Aorta (tissue), 5 donors: Measurements from ENCODE around the gene SCAMP2. TPM values are rescaled to one million over a fixed set of nuclear protein-coding genes. Genes with fewer than 3 reads are reported as not detected.

Source experiments
- ATAC-seq: fragments of 200-7000 bp; cut with Tn5 transposase; one replicate; pipeline ENCODE4 v1.9.1; 2022; ENCODE audit warnings: moderate library complexity; ENCODE audit not compliant: low FRiP score
- DNase-seq, 2 donors: peaks; one replicate each; pipeline ENCODE4 v3.0.0-alpha.2; 2020
- H3K27ac ChIP-seq, 2 donors: one replicate each; pipeline ENCODE4 v1.5.1; 2013; ENCODE audit warnings: low read length in 2 of 2, mild to moderate bottlenecking in 2 of 2, moderate library complexity in 2 of 2, control low read depth in 1 of 2, inconsistent platforms in 1 of 2, low read depth in 1 of 2
- H3K27me3 ChIP-seq, 2 donors: one replicate each; pipeline ENCODE4 v1.6.1; 2013; ENCODE audit warnings: control low read depth in 1 of 2, low read length in 1 of 2, mild to moderate bottlenecking in 1 of 2, moderate library complexity in 1 of 2; ENCODE audit not compliant: insufficient read depth in 2 of 2, control insufficient read depth in 1 of 2
- H3K36me3 ChIP-seq, 2 donors: one replicate each; pipeline ENCODE4 v1.6.1; 2013; ENCODE audit warnings: control low read depth in 1 of 2, low read length in 1 of 2, mild to moderate bottlenecking in 1 of 2; ENCODE audit not compliant: insufficient read depth in 2 of 2, control insufficient read depth in 1 of 2
- H3K4me1 ChIP-seq, 2 donors: one replicate each; pipeline ENCODE4 v1.6.1; 2013; ENCODE audit warnings: low read length in 2 of 2, control low read depth in 1 of 2, mild to moderate bottlenecking in 1 of 2, moderate library complexity in 1 of 2; ENCODE audit not compliant: insufficient read depth in 2 of 2, control insufficient read depth in 1 of 2
- H3K4me3 ChIP-seq, 2 donors: one replicate each; pipeline ENCODE4 v1.5.1; 2013; ENCODE audit warnings: low read length in 2 of 2, control low read depth in 1 of 2, mild to moderate bottlenecking in 1 of 2
- H3K9me3 ChIP-seq: one replicate; pipeline ENCODE4 v1.6.1; 2013; ENCODE audit warnings: mild to moderate bottlenecking, low read length; ENCODE audit not compliant: control insufficient read depth
- WGBS, 2 donors: extraction: QIAGEN DNeasy Blood & Tissue Kit; methylation state at CpG; one replicate each; pipeline ENCODE4 v1.1.7; 2013; 5-methylcytosine and 5-hydroxymethylcytosine counted together
- intact Hi-C, 2 donors: fragments of 100-400 bp; cut with DNase I; formaldehyde crosslinking; loops; one replicate each; pipeline versions ENCODE4 v1.14.2 to v1.15.0; 2022
- polyA plus RNA-seq, 2 donors: library from polyadenylated mRNA; stranded (reverse); fragments of 200-250 nt; gene quantifications; one replicate each; pipeline ENCODE4 v1.2.3, GENCODE V29; 2013
- total RNA-seq, 2 donors: library from RNA; stranded (reverse); fragmentation: NEBNext Ultra II Directional; extraction: Animal tissue kit (Norgen Biotek cat#: 25700); gene quantifications; one replicate each; pipeline ENCODE4 v1.2.1, GENCODE V29; 2021
- donor health status: healthy with polysubstance abuse.
- donor health status: Bipolar disorder and iron deficiency.
- donor health status: DM: no; HTN: no; CAD: no.
- donor health status: DM: no; HTN: no; CAD: no.
- donor health status: DM: yes; HTN: yes; CAD: no.

The SCAMP2 gene
- total and polyA plus RNA-seq, 4 donors: 21.8 to 65.0 (median 46.3) TPM

- no peak overlapping the region for H3K27ac ChIP-seq
- no peaks in the 10 kb centered on the region for H3K27me3 ChIP-seq
- peaks cover 0 to 12% of the 10 kb centered on the region in 2 donors for H3K36me3 ChIP-seq
- H3K4me3 ChIP-seq: no peak overlapping the region
- DNase-seq (no peak), ATAC-seq (no peak)
- intact Hi-C loops: no loop called here
- H3K9me3 ChIP-seq: no peaks in the 10 kb centered on the region
- H3K4me1 ChIP-seq: no peaks in the 10 kb centered on the region
- 90 to 94% methylated on average over 6 to 7 of the region's 7 CpGs for WGBS, 2 donors
Measured at GRCh38 chr15:74851960-74852359, 21.2 kb downstream of the SCAMP2 start.

GRCh38 chr15:74850393-74850792 is 22.8 kb downstream of the SCAMP2 start:
- WGBS, 2 donors: 96 to 97% methylated on average over 4 of the region's 4 CpGs
- H3K36me3 ChIP-seq: peaks cover 0 to 14% of the 10 kb centered on the region in 2 donors
- intact Hi-C loops: no loop called here

DNA sequence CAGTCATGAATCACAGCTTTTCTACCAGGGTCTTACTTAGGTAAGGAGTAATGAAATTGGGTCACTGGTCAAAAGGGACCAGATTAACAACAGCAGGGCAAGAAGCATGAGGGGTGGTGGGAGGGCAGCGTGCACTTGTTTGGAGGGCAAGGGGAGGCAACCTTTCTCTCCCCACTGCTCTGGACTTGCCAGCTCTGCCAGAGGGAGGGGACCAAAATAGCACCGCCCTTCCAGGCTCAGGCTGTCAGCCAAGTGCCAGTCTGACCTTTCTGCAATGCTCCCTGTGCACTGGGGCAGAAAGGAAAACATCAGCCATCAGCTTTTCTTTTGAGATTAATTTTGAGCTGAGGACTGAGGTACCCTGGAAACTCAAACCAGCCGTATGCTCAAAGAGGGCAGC is 25.7 kb downstream of the SCAMP2 start:
- H3K4me3 ChIP-seq: no peak overlapping the region
- ATAC-seq: no peak
- H3K27ac ChIP-seq: no peak overlapping the region
- H3K4me1 ChIP-seq: no peaks in the 10 kb centered on the region
- intact Hi-C loops: loop anchor here in 1 of 2 donors (10.0 kb wide), 1 partner anchor 47 kb away; the partner anchor contains the start of gene MPI
- no peak for DNase-seq
- WGBS, 2 donors: 52 to 63% methylated on average over 3 of the region's 3 CpGs
- H3K27me3 ChIP-seq: no peaks in the 10 kb centered on the region
- peaks cover 0 to 13% of the 10 kb centered on the region in 2 donors for H3K36me3 ChIP-seq
- H3K9me3 ChIP-seq: no peaks in the 10 kb centered on the region

More at GRCh38 chr15:74850393-74850792, 22.8 kb downstream of the SCAMP2 start:
- DNase-seq: no peak
- Histone ChIP-seq H3K4me1 (no peaks in the 10 kb centered on the region), H3K4me3 (no peak overlapping the region), H3K9me3 (no peaks in the 10 kb centered on the region), H3K27me3 (no peaks in the 10 kb centered on the region), H3K27ac (no peak overlapping the region)
- no peak for ATAC-seq

DNA sequence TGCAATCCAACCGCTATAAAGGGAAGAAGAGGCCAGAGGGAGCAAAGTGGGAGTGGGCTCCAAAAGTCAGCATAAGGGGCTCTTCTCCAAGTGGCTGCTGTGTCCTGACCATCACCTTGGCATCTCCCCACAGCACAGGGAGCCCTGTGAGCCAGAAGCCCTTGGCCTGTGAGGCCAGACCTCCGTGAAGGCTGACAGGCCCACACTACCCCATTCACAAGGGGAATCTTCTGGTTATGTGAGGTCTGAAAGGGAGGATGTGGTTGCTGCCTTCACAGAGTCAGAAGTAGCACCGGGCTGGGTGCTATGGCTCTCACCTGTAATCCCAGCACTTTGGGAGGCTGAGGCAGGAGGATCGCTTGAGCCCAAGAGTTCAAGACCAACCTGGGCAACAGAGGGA is 27.6 kb downstream of the SCAMP2 start:
- Histone ChIP-seq H3K36me3 (peaks cover 0 to 7% of the 10 kb centered on the region in 2 donors), H3K4me1 (no peaks in the 10 kb centered on the region), H3K27me3 (no peaks in the 10 kb centered on the region), H3K27ac (no peak overlapping the region), H3K4me3 (no peak overlapping the region), H3K9me3 (no peaks in the 10 kb centered on the region)
- WGBS, 2 donors: 87 to 89% methylated on average over 4 of the region's 4 CpGs
- ATAC-seq (no peak), DNase-seq (no peak)
- intact Hi-C loops: loop anchor here in 1 of 2 donors (10.0 kb wide), 1 partner anchor 49 kb away; the partner anchor contains the start of gene MPI

GRCh38 chr15:74845208-74845568 is 28.0 kb downstream of the SCAMP2 start:
- Histone ChIP-seq H3K27ac (no peak overlapping the region), H3K36me3 (peaks cover 0 to 5% of the 10 kb centered on the region in 2 donors), H3K4me1 (no peaks in the 10 kb centered on the region)

GRCh38 chr15:74844319-74845207 is 28.6 kb downstream of the SCAMP2 start:
- peaks cover 0 to 4% of the 10 kb centered on the region in 2 donors for H3K36me3 ChIP-seq
- no peaks in the 10 kb centered on the region for H3K9me3 ChIP-seq
- H3K4me3 ChIP-seq: no peak overlapping the region
- H3K27me3 ChIP-seq: no peaks in the 10 kb centered on the region
- no peak for DNase-seq
- intact Hi-C loops: loop anchor here (5.0 to 10.0 kb wide), 3 partner anchors 50 to 93 kb away; partner anchors contain the start of genes COX5A (in 1 of the 2) and MPI (in 1 of the 2)
- H3K27ac ChIP-seq: no peak overlapping the region
- 77 to 78% methylated on average over 12 of the region's 12 CpGs for WGBS, 2 donors
- H3K4me1 ChIP-seq: no peaks in the 10 kb centered on the region
- no peak for ATAC-seq

More at GRCh38 chr15:74845208-74845568, 28.0 kb downstream of the SCAMP2 start:
- no peaks in the 10 kb centered on the region for H3K9me3 ChIP-seq
- H3K4me3 ChIP-seq: no peak overlapping the region
- DNase-seq (no peak), ATAC-seq (no peak)
- 78 to 79% methylated on average over 5 of the region's 5 CpGs for WGBS, 2 donors
- H3K27me3 ChIP-seq: no peaks in the 10 kb centered on the region
- intact Hi-C loops: loop anchor here in 1 of 2 donors (10.0 kb wide), 1 partner anchor 50 kb away; the partner anchor contains the start of gene MPI

DNA sequence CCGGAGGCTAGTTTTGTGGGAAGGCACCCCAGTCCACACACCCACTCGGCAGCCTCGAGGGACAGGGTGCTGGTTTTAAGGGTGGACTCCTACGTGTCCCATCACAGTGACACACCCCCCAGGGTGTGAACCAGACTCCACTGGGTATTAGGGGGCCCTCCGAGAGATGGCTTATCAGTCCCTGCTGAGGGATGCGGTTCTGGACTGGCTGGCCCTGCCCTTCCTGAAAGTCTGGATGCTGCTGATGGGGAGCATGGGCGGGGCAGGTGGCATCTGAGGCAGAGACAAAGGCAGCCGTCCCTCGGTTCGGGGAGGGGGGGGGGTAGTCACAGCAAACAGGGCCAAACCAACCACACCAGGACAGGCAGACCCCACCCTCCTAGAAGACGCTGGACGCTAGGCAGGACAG is 29.3 kb downstream of the SCAMP2 start:
- ATAC-seq: no peak
- Histone ChIP-seq H3K4me1 (no peaks in the 10 kb centered on the region), H3K36me3 (peaks cover 0 to 4% of the 10 kb centered on the region in 2 donors), H3K27ac (no peak overlapping the region), H3K9me3 (no peaks in the 10 kb centered on the region), H3K27me3 (no peaks in the 10 kb centered on the region), H3K4me3 (no peak overlapping the region)
- DNase-seq: peak in 1 of 2 donors; percentile 63
- intact Hi-C loops: loop anchor here (5.0 to 10.0 kb wide), 3 partner anchors 51 to 93 kb away; partner anchors contain the start of genes COX5A (in 1 of the 2) and MPI (in 1 of the 2)
- 69 to 71% methylated on average over 12 of the region's 12 CpGs for WGBS, 2 donors

- peak overlapping the region in 1 of 2 donors; percentile 61 for H3K27ac ChIP-seq
- no peaks in the 10 kb centered on the region for H3K27me3 ChIP-seq
- DNase-seq (no peak), ATAC-seq (no peak)
- 19 to 21% methylated on average over 18 of the region's 18 CpGs for WGBS, 2 donors
- intact Hi-C loops: loop anchor here (5.0 to 10.0 kb wide), 3 partner anchors 51 to 94 kb away; partner anchors contain the start of genes COX5A (in 1 of the 2) and MPI (in 1 of the 2)
- peak overlapping the region; percentile 6 to 29 for H3K4me3 ChIP-seq
- no peaks in the 10 kb centered on the region for H3K9me3 ChIP-seq
- no peaks in the 10 kb centered on the region for H3K4me1 ChIP-seq
- H3K36me3 ChIP-seq: peaks cover 0 to 4% of the 10 kb centered on the region in 2 donors
Measured at GRCh38 chr15:74843445-74843828, 29.7 kb downstream of the SCAMP2 start.
